Stomach (tissue), 4 donors: Measurements from ENCODE around the gene RAB30.

Experiments
- EP300 ChIP-seq: sonication (generic); formaldehyde crosslinking; IDR thresholded peaks from one replicate; pipeline ENCODE4 v1.6.1; 2017; ENCODE audit warnings: antibody characterized with exemption
- POLR2A ChIP-seq, 4 donors: fragments of 450-650 bp; IDR thresholded peaks; one replicate each; pipeline ENCODE4 v1.6.1; 2016; ENCODE audit warnings: antibody characterized with exemption in 4 of 4, control low read depth in 2 of 4, mild to moderate bottlenecking in 1 of 4, moderate library complexity in 1 of 4
- POLR2AphosphoS5 ChIP-seq, 3 donors: sonication (generic); formaldehyde crosslinking; IDR thresholded peaks; one replicate each; pipeline ENCODE4 v1.6.1; 2016; ENCODE audit warnings: antibody characterized with exemption in 3 of 3
- TF ChIP-seq, protein P1 (sequence below), 7 experiments: fragments of 450-650 bp in 4 of 7; fragments of 200-600 bp in 3 of 7; sonication (generic) in 3 of 7; IDR thresholded peaks; one replicate each; pipeline ENCODE4 v1.5.1; 2016 to 2019; ENCODE audit warnings: antibody characterized with exemption in 7 of 7, control low read depth in 2 of 7, mild to moderate bottlenecking in 1 of 7

DNA sequence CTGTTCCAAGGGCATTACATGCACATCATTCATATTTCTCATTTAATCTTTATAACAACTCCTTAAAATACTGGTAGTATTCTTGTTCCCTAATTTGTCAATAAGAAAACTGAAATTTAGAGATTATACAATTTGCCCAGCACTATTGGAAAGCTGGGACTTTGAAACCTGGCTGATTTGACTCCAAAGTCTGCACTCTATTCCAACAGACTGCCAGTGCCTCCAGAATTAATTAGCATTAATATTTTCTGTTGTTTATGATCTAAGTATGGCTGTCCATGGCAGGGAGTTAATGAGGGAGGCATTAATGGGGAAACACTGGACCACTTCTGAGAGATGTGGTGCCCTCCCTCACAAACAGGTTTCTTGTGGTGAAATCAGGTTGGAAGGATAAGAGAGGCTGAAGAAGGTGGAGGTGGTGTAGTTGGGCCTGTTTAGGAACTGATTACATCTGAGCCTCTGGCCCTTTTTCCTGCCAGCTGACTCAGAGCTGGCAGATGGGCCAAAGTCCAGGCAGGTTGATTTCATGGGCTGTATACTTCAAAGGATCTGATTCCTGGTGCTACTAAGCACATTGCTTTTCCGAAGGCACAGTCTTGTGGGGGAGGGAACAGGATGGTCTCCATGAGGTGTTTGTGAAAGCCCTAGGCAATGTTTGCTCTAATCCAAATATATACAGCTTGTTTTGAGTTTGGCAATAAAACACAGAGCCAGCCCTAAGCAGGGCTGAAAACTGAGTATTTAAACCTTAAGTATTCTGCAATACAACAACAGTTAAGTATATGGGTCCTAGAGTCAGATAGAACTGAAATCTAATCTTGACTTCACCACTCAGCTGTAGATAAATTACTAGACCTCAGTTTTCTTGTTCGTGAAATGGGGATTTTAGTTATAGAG, 21.0 kb upstream of the RAB30 start:
- TF ChIP-seq, protein P1, sequence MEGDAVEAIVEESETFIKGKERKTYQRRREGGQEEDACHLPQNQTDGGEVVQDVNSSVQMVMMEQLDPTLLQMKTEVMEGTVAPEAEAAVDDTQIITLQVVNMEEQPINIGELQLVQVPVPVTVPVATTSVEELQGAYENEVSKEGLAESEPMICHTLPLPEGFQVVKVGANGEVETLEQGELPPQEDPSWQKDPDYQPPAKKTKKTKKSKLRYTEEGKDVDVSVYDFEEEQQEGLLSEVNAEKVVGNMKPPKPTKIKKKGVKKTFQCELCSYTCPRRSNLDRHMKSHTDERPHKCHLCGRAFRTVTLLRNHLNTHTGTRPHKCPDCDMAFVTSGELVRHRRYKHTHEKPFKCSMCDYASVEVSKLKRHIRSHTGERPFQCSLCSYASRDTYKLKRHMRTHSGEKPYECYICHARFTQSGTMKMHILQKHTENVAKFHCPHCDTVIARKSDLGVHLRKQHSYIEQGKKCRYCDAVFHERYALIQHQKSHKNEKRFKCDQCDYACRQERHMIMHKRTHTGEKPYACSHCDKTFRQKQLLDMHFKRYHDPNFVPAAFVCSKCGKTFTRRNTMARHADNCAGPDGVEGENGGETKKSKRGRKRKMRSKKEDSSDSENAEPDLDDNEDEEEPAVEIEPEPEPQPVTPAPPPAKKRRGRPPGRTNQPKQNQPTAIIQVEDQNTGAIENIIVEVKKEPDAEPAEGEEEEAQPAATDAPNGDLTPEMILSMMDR (IDR thresholded peaks at IDR 0.05), result no peak
- TF ChIP-seq POLR2A (IDR thresholded peaks at IDR 0.05), result no peak
- no peak for TF ChIP-seq EP300
- peak in 2 of 3 donors; percentile 74 to 76 for TF ChIP-seq POLR2AphosphoS5 (IDR thresholded peaks at IDR 0.05)
